Astrocyte (in vitro differentiated cells and primary cell): ENCODE data around the gene BBX. TPM values are rescaled to one million over a fixed set of nuclear protein-coding genes. Genes with fewer than 3 reads are reported as not detected.

Experiments
- DNase-seq: peaks from one replicate; pipeline ENCODE4 v3.0.0-alpha.2; 2010; ENCODE audit warnings: low read depth
- FAIRE-seq: peaks from 2 replicates; lab custom pipeline; 2011; peaks lifted over from hg19 to GRCh38; lab: Jason Lieb, UNC
- H2AFZ ChIP-seq: 2 replicates; pipeline ENCODE4 v1.6.0; 2012; ENCODE audit warnings: low read depth, low read length, inconsistent platforms
- H3K27ac ChIP-seq: 2 replicates; pipeline ENCODE4 v1.5.1; 2011; ENCODE audit warnings: low read depth, low read length, inconsistent platforms
- H3K27me3 ChIP-seq: 2 replicates; pipeline ENCODE4 v1.6.0; 2011; ENCODE audit warnings: low read length, inconsistent platforms; ENCODE audit not compliant: insufficient read depth
- H3K36me3 ChIP-seq: 2 replicates; pipeline ENCODE4 v1.5.1; 2011; ENCODE audit warnings: low read length, inconsistent platforms; ENCODE audit not compliant: insufficient read depth
- H3K4me1 ChIP-seq: 2 replicates; pipeline ENCODE4 v1.5.1; 2011; ENCODE audit warnings: low read length, inconsistent platforms; ENCODE audit not compliant: insufficient read depth
- H3K4me2 ChIP-seq: 2 replicates; pipeline ENCODE4 v1.6.0; 2012; ENCODE audit warnings: low read length, inconsistent platforms
- H3K4me3 ChIP-seq: 2 replicates; pipeline ENCODE4 v1.5.1; 2011; ENCODE audit warnings: low read depth, mild to moderate bottlenecking, low read length, inconsistent platforms; ENCODE audit not compliant: insufficient read depth
- H3K79me2 ChIP-seq: 2 replicates; pipeline ENCODE4 v1.6.0; 2012; ENCODE audit warnings: mild to moderate bottlenecking, low read length, inconsistent platforms; ENCODE audit not compliant: insufficient read depth
- H3K9ac ChIP-seq: 2 replicates; pipeline ENCODE4 v1.6.0; 2012; ENCODE audit warnings: mild to moderate bottlenecking, low read length, inconsistent platforms
- H3K9me3 ChIP-seq: 2 replicates; pipeline ENCODE4 v1.5.1; 2012; ENCODE audit warnings: low read depth, mild to moderate bottlenecking, low read length, inconsistent platforms; ENCODE audit not compliant: insufficient read depth
- H4K20me1 ChIP-seq: 2 replicates; pipeline ENCODE4 v1.6.0; 2012; ENCODE audit warnings: low read length, inconsistent platforms; ENCODE audit not compliant: insufficient read depth
- H3K27ac Mint-ChIP-seq: one replicate; pipeline ENCODE4 v1.8.0; 2021; ENCODE audit warnings: mild to moderate bottlenecking, mixed read lengths; ENCODE audit not compliant: unreplicated experiment
- H3K27me3 Mint-ChIP-seq: one replicate; pipeline ENCODE4 v1.8.0; 2021; ENCODE audit warnings: low read depth, mixed read lengths; ENCODE audit not compliant: unreplicated experiment
- H3K36me3 Mint-ChIP-seq: one replicate; pipeline ENCODE4 v1.8.0; 2021; ENCODE audit warnings: low read depth, mixed read lengths; ENCODE audit not compliant: unreplicated experiment
- H3K4me1 Mint-ChIP-seq: one replicate; pipeline ENCODE4 v1.8.0; 2021; ENCODE audit warnings: low read depth, mixed read lengths; ENCODE audit not compliant: unreplicated experiment
- H3K4me3 Mint-ChIP-seq: one replicate; pipeline ENCODE4 v1.8.0; 2021; ENCODE audit warnings: mild to moderate bottlenecking, moderate library complexity, mixed read lengths; ENCODE audit not compliant: unreplicated experiment
- H3K9me3 Mint-ChIP-seq: one replicate; pipeline ENCODE4 v1.8.0; 2021; ENCODE audit warnings: mild to moderate bottlenecking, mixed read lengths; ENCODE audit not compliant: unreplicated experiment
- CTCF ChIP-seq: IDR thresholded peaks from 2 replicates; pipeline ENCODE4 v1.5.1; 2011; ENCODE audit warnings: low read depth, mild to moderate bottlenecking, inconsistent platforms, low read length, moderate library complexity; ENCODE audit not compliant: insufficient read depth
- EZH2 ChIP-seq: IDR thresholded peaks from 2 replicates; pipeline ENCODE4 v1.6.1; 2012; ENCODE audit warnings: mild to moderate bottlenecking, low read length, inconsistent platforms; ENCODE audit not compliant: insufficient read depth
- total RNA-seq: library from RNA; stranded (reverse); gene quantifications from 2 replicates; pipeline ENCODE4 v1.2.1, GENCODE V29; 2021

Gene BBX
- total RNA-seq, 1 donor from 2014 or later: 91.6 TPM

- H3K27ac Mint-ChIP-seq: no peak overlapping the region
- Histone ChIP-seq H3K79me2 (no peaks in the 10 kb centered on the region), H3K9ac (no peak overlapping the region), H3K27me3 (no peaks in the 10 kb centered on the region), H3K4me2 (no peak overlapping the region), H3K4me1 (no peaks in the 10 kb centered on the region), H3K9me3 (no peaks in the 10 kb centered on the region), H3K27ac (no peak overlapping the region), H4K20me1 (peaks cover 7% of the 10 kb centered on the region), H3K36me3 (no peaks in the 10 kb centered on the region), H2AFZ (no peak overlapping the region), H3K4me3 (no peak overlapping the region)
- TF ChIP-seq EZH2 (no peak), CTCF (no peak)
- H3K4me1 Mint-ChIP-seq: peaks cover 5% of the 10 kb centered on the region
- no peaks in the 10 kb centered on the region for H3K36me3 Mint-ChIP-seq
- H3K27me3 Mint-ChIP-seq: no peaks in the 10 kb centered on the region
- H3K9me3 Mint-ChIP-seq: no peaks in the 10 kb centered on the region
- no peak overlapping the region for H3K4me3 Mint-ChIP-seq
- no peak for DNase-seq
- FAIRE-seq: no peak
Observed at GRCh38 chr3:107589454-107589853, 66.7 kb downstream of the BBX start.

GRCh38 chr3:107590786-107591185 is 68.0 kb downstream of the BBX start:
- Histone ChIP-seq H3K4me3 (no peak overlapping the region), H4K20me1 (peaks cover 4% of the 10 kb centered on the region), H3K27me3 (no peaks in the 10 kb centered on the region), H2AFZ (no peak overlapping the region), H3K4me2 (no peak overlapping the region), H3K27ac (no peak overlapping the region), H3K9ac (no peak overlapping the region), H3K79me2 (no peaks in the 10 kb centered on the region), H3K4me1 (no peaks in the 10 kb centered on the region), H3K9me3 (no peaks in the 10 kb centered on the region), H3K36me3 (no peaks in the 10 kb centered on the region)
- no peak overlapping the region for H3K4me3 Mint-ChIP-seq
- H3K36me3 Mint-ChIP-seq: no peaks in the 10 kb centered on the region
- H3K9me3 Mint-ChIP-seq: no peaks in the 10 kb centered on the region
- H3K4me1 Mint-ChIP-seq: peaks cover 5% of the 10 kb centered on the region
- DNase-seq: no peak
- H3K27me3 Mint-ChIP-seq: no peaks in the 10 kb centered on the region
- TF ChIP-seq EZH2 (no peak), CTCF (no peak)
- FAIRE-seq: no peak
- H3K27ac Mint-ChIP-seq: no peak overlapping the region

- Histone ChIP-seq H3K9me3 (no peaks in the 10 kb centered on the region), H3K4me2 (no peak overlapping the region), H3K27me3 (no peaks in the 10 kb centered on the region), H3K79me2 (no peaks in the 10 kb centered on the region), H4K20me1 (peaks cover 4% of the 10 kb centered on the region), H3K27ac (no peak overlapping the region), H3K9ac (no peak overlapping the region), H3K4me3 (no peak overlapping the region), H3K4me1 (no peaks in the 10 kb centered on the region), H3K36me3 (no peaks in the 10 kb centered on the region), H2AFZ (no peak overlapping the region)
- H3K4me1 Mint-ChIP-seq: peaks cover 5% of the 10 kb centered on the region
- no peaks in the 10 kb centered on the region for H3K36me3 Mint-ChIP-seq
- no peaks in the 10 kb centered on the region for H3K9me3 Mint-ChIP-seq
- H3K27me3 Mint-ChIP-seq: no peaks in the 10 kb centered on the region
- H3K4me3 Mint-ChIP-seq: no peak overlapping the region
- no peak overlapping the region for H3K27ac Mint-ChIP-seq
- no peak for TF ChIP-seq EZH2
- no peak for TF ChIP-seq CTCF
- FAIRE-seq: no peak
- no peak for DNase-seq
Observed at GRCh38 chr3:107592073-107592472, 69.3 kb downstream of the BBX start.
